ENCODE data around the gene MXRA7. TPM values are rescaled to one million over a fixed set of nuclear protein-coding genes. Genes with fewer than 3 reads are reported as not detected.

MXRA7 gene
- total and polyA plus RNA-seq, 2 of the 4 experiments (the other 2 are of a cell fraction), result 168 to 231 TPM

DNA sequence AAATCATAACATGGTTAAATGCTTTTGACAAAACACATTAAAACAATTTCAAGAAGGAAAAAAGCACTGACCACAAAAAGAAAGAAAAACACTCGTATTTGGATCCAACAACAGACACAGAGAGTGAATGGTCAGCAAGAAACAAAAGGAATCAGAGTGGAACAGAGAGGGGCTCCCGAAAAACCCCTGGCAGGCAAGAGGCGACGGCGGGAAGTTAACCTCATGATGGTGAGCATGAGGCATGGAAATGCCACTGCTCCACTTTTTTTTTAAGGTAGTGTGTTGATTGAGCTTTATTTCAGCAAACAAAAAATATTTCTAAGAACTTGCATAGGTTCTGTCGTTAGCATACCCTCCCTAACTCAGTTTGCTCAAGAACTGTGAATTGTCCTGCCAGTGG, 35.1 kb downstream of the MXRA7 start:
- dilution Hi-C loops (cut with HindIII; ENCODE audit: low sequenced_read_pairs, unreplicated experiment), result no loop called here
- POLR2A ChIA-PET (ENCODE audit: unreplicated experiment), result no interaction called here
- WGBS, 2 experiments (ENCODE audit: extremely low coverage in 2 of 2, insufficient read length in 1 of 2), result no CpG with 5 or more reads among the region's 6 CpGs

More for the DNA sequence above, 35.1 kb downstream of the MXRA7 start:
- Histone ChIP-seq H3K9me3 (ENCODE audit: control insufficient read depth, insufficient read depth, low read length) (no peaks in the 10 kb centered on the region), H4K5ac (ENCODE audit: low read depth, low read length) (no peak overlapping the region), H3K79me1 (ENCODE audit: low read depth in 1 of 2, low read length in 2 of 2) (peaks cover 0 to 37% of the 10 kb centered on the region in 2 experiments; a peak in 2 of 4 replicates), H2BK20ac (ENCODE audit: low read depth, low read length) (no peak overlapping the region), H3K18ac (ENCODE audit: low read depth, low read length) (no peak overlapping the region), H2BK15ac (ENCODE audit: low read depth, low read length) (no peak overlapping the region), H4K20me1 (ENCODE audit: insufficient read depth, low read length) (0 out of 2 replicates have a peak, but pooled peaks cover under 1% of the 10 kb centered on the region), H3K4me2 (ENCODE audit: low read depth, low read length) (no peak overlapping the region), H3K14ac (replicated peaks; ENCODE audit: low read depth, low read length) (no peak overlapping the region), H2AFZ (replicated peaks; ENCODE audit: low read length, poor library complexity) (no peak overlapping the region), H3K27me3 (ENCODE audit: control insufficient read depth, insufficient read depth, low read length) (no peaks in the 10 kb centered on the region), H3K4me1 (ENCODE audit: control insufficient read depth, insufficient read depth, low read length) (peaks cover 8% of the 10 kb centered on the region), H3K4me3 (ENCODE audit: insufficient read depth, low read depth, low read length) (no peak overlapping the region), H2AK5ac (ENCODE audit: low read depth, low read length) (no peak overlapping the region), H3K27ac (ENCODE audit: insufficient read depth, low read length) (no peak overlapping the region), H2BK120ac (ENCODE audit: low read depth, low read length) (no peak overlapping the region), H4K91ac (ENCODE audit: insufficient read depth, low read depth, low read length) (no peak overlapping the region), H3K56ac (ENCODE audit: extremely low read depth, insufficient read depth, low read length) (no peak overlapping the region), H3K9ac (ENCODE audit: low read depth, low read length) (no peak overlapping the region), H3K23ac (ENCODE audit: low read depth, low read length) (no peak overlapping the region), H2BK5ac (ENCODE audit: low read depth, low read length, poor library complexity, severe bottlenecking) (no peak overlapping the region), H3K4ac (ENCODE audit: low read depth, low read length) (no peak overlapping the region), H3K9me1 (ENCODE audit: insufficient read depth, low read length) (peaks cover 11% of the 10 kb centered on the region), H4K8ac (ENCODE audit: low read depth in 2 of 2, low read length in 2 of 2) (no peak overlapping the region), H2AK9ac (replicated peaks; ENCODE audit: low read depth, low read length, poor library complexity) (no peak overlapping the region), H3K36me3 (ENCODE audit: control insufficient read depth, insufficient read depth, low read length) (peaks cover 33% of the 10 kb centered on the region)
- DNase-seq (no peak), ATAC-seq (ENCODE audit: low read depth) (no peak)
- intact Hi-C loops (cut with micrococcal nuclease) (no loop called here), in situ Hi-C loops (cut with MboI; ENCODE audit: low sequenced_read_pairs) (no loop called here)
- TF ChIP-seq MAFK (IDR thresholded peaks at IDR 0.05; ENCODE audit: low read depth, low read length) (no peak), NFE2L2 (IDR thresholded peaks at IDR 0.05; ENCODE audit: low read depth, low read length) (no peak), MAZ (IDR thresholded peaks at IDR 0.05; ENCODE audit: borderline replicate concordance, low read depth, low read length) (no peak), RAD21 (IDR thresholded peaks at IDR 0.05; ENCODE audit: low read length) (no peak), SMC3 (IDR thresholded peaks at IDR 0.05; ENCODE audit: low read depth, low read length) (no peak), ELK1 (IDR thresholded peaks at IDR 0.05; ENCODE audit: borderline replicate concordance, low read depth, low read length) (no peak), RFX5 (IDR thresholded peaks at IDR 0.05; ENCODE audit: low read depth, low read length) (no peak), CEBPB (IDR thresholded peaks at IDR 0.05; ENCODE audit: low read depth, low read length) (no peak), CHD1 (IDR thresholded peaks at IDR 0.05; ENCODE audit: low read depth, low read length) (no peak)
- TF ChIP-seq, protein P1, sequence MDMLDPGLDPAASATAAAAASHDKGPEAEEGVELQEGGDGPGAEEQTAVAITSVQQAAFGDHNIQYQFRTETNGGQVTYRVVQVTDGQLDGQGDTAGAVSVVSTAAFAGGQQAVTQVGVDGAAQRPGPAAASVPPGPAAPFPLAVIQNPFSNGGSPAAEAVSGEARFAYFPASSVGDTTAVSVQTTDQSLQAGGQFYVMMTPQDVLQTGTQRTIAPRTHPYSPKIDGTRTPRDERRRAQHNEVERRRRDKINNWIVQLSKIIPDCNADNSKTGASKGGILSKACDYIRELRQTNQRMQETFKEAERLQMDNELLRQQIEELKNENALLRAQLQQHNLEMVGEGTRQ (IDR thresholded peaks at IDR 0.05; ENCODE audit: low read depth, low read length), result no peak
- CTCF ChIA-PET, result interaction anchor here (0.7 kb wide), 1 partner anchor 104 kb away, joined by 4 read pairs; no protein-coding TSS in a partner anchor
- no TSS peak for BruUV-seq (replicated peaks)

Data from IMR-90 (cell line).